Measurements from ENCODE around the gene RAB11FIP2. TPM values are rescaled to one million over a fixed set of nuclear protein-coding genes. Genes with fewer than 3 reads are reported as not detected.

Gene RAB11FIP2
- polyA plus RNA-seq, 1 of the 3 experiments (the other 2 are of a cell fraction): 3.0 TPM

GRCh38 chr10:118020365-118020764 lies 26.4 kb downstream of the RAB11FIP2 start:
- Histone ChIP-seq H3K4me1 (ENCODE audit: control insufficient read depth in 1 of 2, insufficient read depth in 2 of 2, low read depth in 1 of 2, low read length in 1 of 2) (peaks cover 0 to 5% of the 10 kb centered on the region in 2 experiments; a peak in 1 of 4 replicates), H3K9me2 (no peaks in the 10 kb centered on the region), H2AFZ (ENCODE audit: low read depth) (no peak overlapping the region), H3K27me3 (ENCODE audit: insufficient read depth) (no peaks in the 10 kb centered on the region), H3K4me2 (no peak overlapping the region), H3K27ac (ENCODE audit: low read depth in 2 of 2, low read length in 1 of 2) (no peak overlapping the region), H3K9me3 (no peaks in the 10 kb centered on the region), H3F3A (replicated peaks; ENCODE audit: insufficient read depth) (no peaks in the 10 kb centered on the region), H3K36me3 (replicated peaks in 1 of 2; ENCODE audit: control insufficient read depth in 1 of 2, insufficient read depth in 2 of 2, low read length in 1 of 2) (peaks cover 2 to 8% of the 10 kb centered on the region in 2 experiments), H3K4me3 (ENCODE audit: low read depth in 2 of 2, low read length in 1 of 2) (no peak overlapping the region), H4K20me1 (ENCODE audit: insufficient read depth) (no peaks in the 10 kb centered on the region), H3K9ac (no peak overlapping the region), H3K79me2 (ENCODE audit: insufficient read depth) (no peaks in the 10 kb centered on the region)
- ChIA-PET CTCF (no interaction called here), POLR2A (no interaction called here)
- DNase-seq: no peak
- 74% methylated on average over 2 of the region's 3 CpGs for WGBS (ENCODE audit: low lambda C conversion rate)
- TF ChIP-seq TEAD4 (IDR thresholded peaks at IDR 0.05; ENCODE audit: borderline replicate concordance, insufficient read depth): no peak
- TF ChIP-seq GABPA (IDR thresholded peaks at IDR 0.05; ENCODE audit: low read depth): no peak
- TF ChIP-seq REST (IDR thresholded peaks at IDR 0.05; ENCODE audit: low read depth, low read length): no peak
- TF ChIP-seq FOXM1 (IDR thresholded peaks at IDR 0.05; ENCODE audit: low read depth): no peak
- no peak for TF ChIP-seq MXI1 (IDR thresholded peaks at IDR 0.05; ENCODE audit: low read depth, low read length)
- no peak for TF ChIP-seq MAX (IDR thresholded peaks at IDR 0.05; ENCODE audit: low read depth)
- no peak for TF ChIP-seq NRF1 (IDR thresholded peaks at IDR 0.05; ENCODE audit: low read depth, low read length)
- TF ChIP-seq MEF2A (IDR thresholded peaks at IDR 0.05; ENCODE audit: borderline replicate concordance, low read depth): no peak
- no peak for TF ChIP-seq RCOR1 (IDR thresholded peaks at IDR 0.05; ENCODE audit: low read length)
- no peak for TF ChIP-seq POLR2AphosphoS5 (IDR thresholded peaks at IDR 0.05; ENCODE audit: low read depth, low read length)
- no peak for TF ChIP-seq FOXJ3 (CRISPR knock-in tag; IDR thresholded peaks at IDR 0.05)
- no peak for TF ChIP-seq JUND (IDR thresholded peaks at IDR 0.05)
- TF ChIP-seq GATA2 (CRISPR knock-in tag; IDR thresholded peaks at IDR 0.05): no peak

- no peaks in the 10 kb centered on the region for H3K9me3 ChIP-seq
- no peaks in the 10 kb centered on the region for H3K27me3 ChIP-seq (ENCODE audit: insufficient read depth)
- H3K79me2 ChIP-seq (ENCODE audit: insufficient read depth): no peaks in the 10 kb centered on the region
- no peaks in the 10 kb centered on the region for H3K9me2 ChIP-seq
- no peak overlapping the region for H3K4me3 ChIP-seq (ENCODE audit: low read depth in 2 of 2, low read length in 1 of 2)
- no peak overlapping the region for H3K27ac ChIP-seq (ENCODE audit: low read depth in 2 of 2, low read length in 1 of 2)
- CTCF ChIA-PET: no interaction called here
- H3K36me3 ChIP-seq (replicated peaks in 1 of 2; ENCODE audit: control insufficient read depth in 1 of 2, insufficient read depth in 2 of 2, low read length in 1 of 2): peaks cover 6 to 17% of the 10 kb centered on the region in 2 experiments
- H4K20me1 ChIP-seq (ENCODE audit: insufficient read depth): no peaks in the 10 kb centered on the region
- peaks cover 0 to 5% of the 10 kb centered on the region in 2 experiments; a peak in 2 of 4 replicates for H3K4me1 ChIP-seq (ENCODE audit: control insufficient read depth in 1 of 2, insufficient read depth in 2 of 2, low read depth in 1 of 2, low read length in 1 of 2)
- H2AFZ ChIP-seq (ENCODE audit: low read depth): no peak overlapping the region
- H3F3A ChIP-seq (replicated peaks; ENCODE audit: insufficient read depth): no peaks in the 10 kb centered on the region
- WGBS (ENCODE audit: low lambda C conversion rate): 86% methylated on average over 5 of the region's 5 CpGs
- H3K9ac ChIP-seq: no peak overlapping the region
- DNase-seq: no peak
- no peak overlapping the region for H3K4me2 ChIP-seq
- POLR2A ChIA-PET: no interaction called here
- TF ChIP-seq SMC3 (IDR thresholded peaks at IDR 0.05; ENCODE audit: low read depth, low read length) (no peak), CHD2 (IDR thresholded peaks at IDR 0.05; ENCODE audit: low read length, partially characterized antibody) (no peak), ZBTB33 (IDR thresholded peaks at IDR 0.05; ENCODE audit: borderline replicate concordance, low read depth) (no peak), ELF1 (IDR thresholded peaks at IDR 0.05) (no peak), SIN3A (IDR thresholded peaks at IDR 0.05; ENCODE audit: borderline replicate concordance, low read depth, low read length) (no peak), REST (IDR thresholded peaks at IDR 0.05; ENCODE audit: low read depth, low read length) (no peak), EZH2phosphoT487 (IDR thresholded peaks at IDR 0.05; ENCODE audit: borderline replicate concordance, low read depth) (no peak), FOSL2 (IDR thresholded peaks at IDR 0.05; ENCODE audit: borderline replicate concordance, low read depth) (no peak), RAD21 (IDR thresholded peaks at IDR 0.05; ENCODE audit: low read length) (no peak), TEAD4 (IDR thresholded peaks at IDR 0.05; ENCODE audit: borderline replicate concordance, insufficient read depth) (no peak)
These were observed 28.9 kb downstream of the RAB11FIP2 start for GRCh38 chr10:118017850-118018249.
